Natural killer cell treated with Interleukin-12 subunit alpha and Interleukin-12 subunit beta and Interleukin-15 and Interleukin-18, amount 100 ng/mL, for 72 hours (primary cell): ENCODE measurements around the gene ANXA9. TPM values are rescaled to one million over a fixed set of nuclear protein-coding genes. Genes with fewer than 3 reads are reported as not detected.

ENCODE experiments used
- ATAC-seq, 2 donors: fragments of 150-1000 bp; cut with Tn5 transposase in 1 of 2; sonication (Bioruptor Pico), chemical (Tn5 transposase) in 1 of 2; 2 replicates each; pipeline ENCODE4 v1.10.0; 2021
- DNase-seq: peaks from one replicate; pipeline ENCODE4 v3.0.0; 2022; ENCODE audit warnings: low spot score
- H3K27ac Mint-ChIP-seq, 2 donors: 1 replicate in 1 of 2; 2 replicates in 1 of 2; pipeline ENCODE4 v1.8.0; 2022; ENCODE audit warnings: mixed read lengths in 2 of 2, mild to moderate bottlenecking in 1 of 2, moderate library complexity in 1 of 2
- H3K27me3 Mint-ChIP-seq, 2 donors: 1 replicate in 1 of 2; 2 replicates in 1 of 2; pipeline ENCODE4 v1.8.0; 2022; ENCODE audit warnings: mixed read lengths in 2 of 2
- H3K36me3 Mint-ChIP-seq: one replicate; pipeline ENCODE4 v1.8.0; 2022; ENCODE audit warnings: mixed read lengths
- H3K4me1 Mint-ChIP-seq, 2 donors: 1 replicate in 1 of 2; 2 replicates in 1 of 2; pipeline ENCODE4 v1.8.0; 2022; ENCODE audit warnings: low read depth in 2 of 2, mixed read lengths in 2 of 2, mild to moderate bottlenecking in 1 of 2
- H3K4me3 Mint-ChIP-seq: one replicate; pipeline ENCODE4 v1.8.0; 2022; ENCODE audit warnings: mixed read lengths
- H3K9me3 Mint-ChIP-seq: 2 replicates; pipeline ENCODE4 v1.8.0; 2022; ENCODE audit warnings: mixed read lengths
- total RNA-seq, 2 donors: library from RNA; stranded (reverse); gene quantifications; one replicate each; pipeline ENCODE4 v1.2.3, GENCODE V29; 2022

The ANXA9 gene, protein sequence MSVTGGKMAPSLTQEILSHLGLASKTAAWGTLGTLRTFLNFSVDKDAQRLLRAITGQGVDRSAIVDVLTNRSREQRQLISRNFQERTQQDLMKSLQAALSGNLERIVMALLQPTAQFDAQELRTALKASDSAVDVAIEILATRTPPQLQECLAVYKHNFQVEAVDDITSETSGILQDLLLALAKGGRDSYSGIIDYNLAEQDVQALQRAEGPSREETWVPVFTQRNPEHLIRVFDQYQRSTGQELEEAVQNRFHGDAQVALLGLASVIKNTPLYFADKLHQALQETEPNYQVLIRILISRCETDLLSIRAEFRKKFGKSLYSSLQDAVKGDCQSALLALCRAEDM
- not detected for total RNA-seq

DNA sequence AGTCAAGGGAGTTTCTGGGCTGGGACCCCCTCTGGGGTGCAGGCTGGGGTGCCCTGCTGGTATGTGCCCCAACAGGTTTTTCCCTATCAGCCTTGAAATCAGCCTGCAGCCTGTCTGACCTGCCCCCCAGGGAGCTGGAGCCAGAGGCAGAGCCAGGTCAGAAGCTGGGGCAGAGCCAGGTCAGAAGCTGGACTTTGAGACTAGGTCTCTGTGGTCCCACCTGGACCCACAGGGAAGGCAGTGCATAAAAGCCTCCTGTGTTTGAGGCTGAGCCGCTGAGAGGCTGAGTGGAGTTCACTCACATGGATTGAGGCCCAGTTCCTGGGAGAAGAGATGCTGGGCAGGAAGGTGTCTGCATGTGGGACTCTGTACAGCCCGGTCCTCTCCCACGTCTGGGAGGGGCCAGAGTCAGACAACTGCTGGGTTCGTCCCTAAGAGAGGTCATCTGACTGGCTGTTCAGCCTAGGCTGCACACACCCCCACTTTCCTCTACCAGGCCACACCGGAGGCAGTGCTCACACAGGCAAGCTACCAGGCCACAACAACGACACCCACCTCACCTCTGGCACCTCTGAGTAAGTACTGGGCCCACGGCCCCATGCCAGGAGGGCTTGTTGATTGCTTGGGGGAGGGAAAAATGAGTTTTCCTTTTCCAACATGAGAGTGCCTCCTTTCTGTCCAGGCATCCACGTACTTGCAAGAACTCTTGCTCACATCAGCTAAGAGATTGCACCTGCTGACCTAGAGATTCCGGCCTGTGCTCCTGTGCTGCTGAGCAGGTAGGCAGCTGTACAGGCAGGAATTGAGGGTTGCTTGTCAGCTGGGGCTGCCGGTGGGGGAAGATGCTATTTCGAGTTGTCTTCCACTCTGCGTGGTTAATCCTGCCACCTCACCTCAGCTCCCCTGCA is at the start of gene ANXA9:
ANXA9 (plus strand) TSS at position 488 of the 908 bp plus-strand sequence. CDS start 814 bp downstream, outside the sequence.
- Mint-ChIP-seq H3K4me1 (peaks cover 7 to 19% of the 10 kb centered on the region in 2 donors), H3K27ac (no peak within 1 kb of the TSS), H3K9me3 (no peaks in the 10 kb centered on the region), H3K4me3 (no peak within 1 kb of the TSS), H3K36me3 (no peaks in the 10 kb centered on the region), H3K27me3 (no peaks in the 10 kb centered on the region)
- ATAC-seq (no peak), DNase-seq (no peak)

- Mint-ChIP-seq H3K36me3 (peaks cover 23% of the 10 kb centered on the region), H3K9me3 (no peaks in the 10 kb centered on the region), H3K27me3 (no peaks in the 10 kb centered on the region), H3K4me3 (no peak overlapping the region), H3K27ac (no peak overlapping the region), H3K4me1 (no peaks in the 10 kb centered on the region)
- no peak for DNase-seq
- ATAC-seq: no peak
Observed at GRCh38 chr1:150944856-150945255, 37.2 kb upstream of the ANXA9 start.

- no peak for DNase-seq
- no peak overlapping the region for H3K4me3 Mint-ChIP-seq
- H3K27me3 Mint-ChIP-seq: no peaks in the 10 kb centered on the region
- H3K4me1 Mint-ChIP-seq: peaks cover 0 to 2% of the 10 kb centered on the region in 2 donors
- no peak overlapping the region for H3K27ac Mint-ChIP-seq
- no peak for ATAC-seq
- H3K9me3 Mint-ChIP-seq: no peaks in the 10 kb centered on the region
- peaks cover 52% of the 10 kb centered on the region for H3K36me3 Mint-ChIP-seq
Observed at GRCh38 chr1:150954708-150955107, 27.4 kb upstream of the ANXA9 start.

- ATAC-seq (no peak), DNase-seq (no peak)
- Mint-ChIP-seq H3K36me3 (peaks cover 54% of the 10 kb centered on the region), H3K27me3 (no peaks in the 10 kb centered on the region), H3K4me3 (no peak overlapping the region), H3K9me3 (no peaks in the 10 kb centered on the region), H3K27ac (no peak overlapping the region), H3K4me1 (peaks cover 0 to 2% of the 10 kb centered on the region in 2 donors)
Observed at GRCh38 chr1:150955280-150955679, 26.8 kb upstream of the ANXA9 start.

DNA sequence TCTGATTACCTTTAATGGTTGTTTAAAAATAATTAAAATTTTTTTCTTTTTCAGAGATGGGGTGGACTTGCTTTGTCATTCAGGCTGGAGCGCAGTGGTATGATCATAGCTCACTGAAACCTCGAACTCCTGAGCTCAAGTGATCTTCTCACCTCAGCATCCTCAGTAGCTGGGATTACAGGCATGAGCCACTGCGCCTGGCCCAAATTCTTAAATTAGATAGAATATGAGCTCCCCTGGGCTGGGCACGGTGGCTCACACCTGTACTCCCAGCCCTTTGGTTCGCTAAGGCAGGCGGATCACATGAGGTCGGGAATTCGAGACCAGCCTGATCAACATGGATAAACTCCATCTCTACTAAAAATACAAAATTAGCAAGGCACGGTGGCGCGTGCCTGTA is 24.4 kb upstream of the ANXA9 start:
- Mint-ChIP-seq H3K27me3 (no peaks in the 10 kb centered on the region), H3K9me3 (no peaks in the 10 kb centered on the region), H3K27ac (no peak overlapping the region), H3K36me3 (peaks cover 36% of the 10 kb centered on the region), H3K4me3 (no peak overlapping the region), H3K4me1 (peaks cover 0 to 6% of the 10 kb centered on the region in 2 donors)
- no peak for DNase-seq
- ATAC-seq: no peak

DNA sequence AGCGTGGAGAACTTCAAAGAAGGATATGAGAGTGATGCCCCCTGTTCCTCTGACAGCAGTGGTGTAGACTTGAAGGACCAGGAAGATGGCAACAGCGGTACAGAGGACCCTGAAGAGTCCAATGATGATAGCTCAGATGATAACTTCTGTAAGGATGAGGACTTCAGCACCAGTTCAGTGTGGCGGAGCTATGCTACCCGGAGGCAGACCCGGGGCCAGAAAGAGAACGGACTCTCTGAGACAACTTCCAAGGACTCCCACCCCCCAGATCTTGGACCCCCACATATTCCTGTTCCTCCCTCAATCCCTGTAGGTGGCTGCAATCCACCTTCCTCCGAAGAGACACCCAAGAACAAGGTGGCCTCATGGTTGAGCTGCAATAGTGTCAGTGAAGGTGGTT is 21.4 kb upstream of the ANXA9 start:
- no peak overlapping the region for H3K4me3 Mint-ChIP-seq
- no peak overlapping the region for H3K27ac Mint-ChIP-seq
- peaks cover 15% of the 10 kb centered on the region for H3K36me3 Mint-ChIP-seq
- DNase-seq (no peak), ATAC-seq (no peak)
- no peaks in the 10 kb centered on the region for H3K9me3 Mint-ChIP-seq
- no peaks in the 10 kb centered on the region for H3K27me3 Mint-ChIP-seq
- peaks cover 0 to 5% of the 10 kb centered on the region in 2 donors for H3K4me1 Mint-ChIP-seq

DNA sequence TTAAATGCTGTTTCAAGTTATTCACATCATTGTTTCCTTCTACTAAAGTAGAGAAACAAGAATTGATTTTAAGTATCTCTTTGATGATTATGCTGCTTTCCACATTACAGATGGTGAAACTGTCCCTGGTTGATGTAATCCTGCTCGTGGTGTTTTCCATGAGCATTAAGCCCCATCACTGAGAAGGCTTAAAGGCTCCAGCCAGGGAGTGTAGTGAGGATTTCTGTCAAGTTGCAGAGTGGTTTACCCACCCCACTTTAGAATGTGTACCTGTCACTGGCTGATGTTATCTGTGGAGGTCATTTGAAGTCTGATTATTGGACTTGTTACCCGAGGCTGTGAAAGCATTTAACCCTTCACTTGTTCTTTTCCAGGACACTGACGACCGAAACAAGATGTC is 20.3 kb upstream of the ANXA9 start:
- H3K27ac Mint-ChIP-seq: no peak overlapping the region

DNA sequence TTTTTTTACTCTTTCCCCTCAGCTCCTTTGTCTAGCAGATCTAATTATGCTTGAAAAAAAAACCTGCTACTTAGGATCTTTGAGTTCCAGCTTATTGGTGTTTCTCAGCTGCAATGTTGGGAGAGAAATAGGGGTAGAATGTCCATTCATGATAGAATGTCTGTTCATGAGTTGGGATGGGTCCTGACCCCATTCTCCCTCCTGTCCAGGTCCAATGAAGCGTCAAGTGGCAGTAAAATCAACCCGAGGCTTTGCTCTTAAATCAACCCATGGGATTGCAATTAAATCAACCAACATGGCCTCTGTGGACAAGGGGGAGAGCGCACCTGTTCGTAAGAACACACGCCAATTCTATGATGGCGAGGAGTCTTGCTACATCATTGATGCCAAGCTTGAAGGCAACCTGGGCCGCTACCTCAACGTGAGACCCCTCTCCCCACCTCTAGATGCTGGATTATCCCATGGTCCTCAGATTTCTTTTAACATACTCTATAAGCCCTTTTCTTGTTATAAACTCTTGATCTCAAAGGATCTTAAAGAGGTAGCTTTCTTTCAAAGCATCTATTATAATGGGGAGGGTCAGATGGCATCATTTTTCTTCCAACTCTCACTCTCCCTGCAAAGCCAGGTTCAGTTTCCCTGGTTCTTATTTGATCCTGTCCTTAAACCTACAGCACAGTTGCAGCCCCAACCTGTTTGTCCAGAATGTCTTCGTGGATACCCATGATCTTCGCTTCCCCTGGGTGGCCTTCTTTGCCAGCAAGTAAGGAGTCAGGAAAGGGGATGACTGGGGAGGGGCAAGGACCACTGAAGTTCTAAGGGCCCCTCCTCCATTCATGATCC is 18.6 kb upstream of the ANXA9 start:
- no peak overlapping the region for H3K4me3 Mint-ChIP-seq
- no peak for DNase-seq
- peaks cover 27% of the 10 kb centered on the region for H3K36me3 Mint-ChIP-seq
- ATAC-seq: no peak
- H3K9me3 Mint-ChIP-seq: no peaks in the 10 kb centered on the region
- H3K27ac Mint-ChIP-seq: peak overlapping the region; percentile 21 to 82
- H3K27me3 Mint-ChIP-seq: no peaks in the 10 kb centered on the region
- H3K4me1 Mint-ChIP-seq: peaks cover 11 to 13% of the 10 kb centered on the region in 2 donors

More for the DNA sequence above, 20.3 kb upstream of the ANXA9 start:
- Mint-ChIP-seq H3K9me3 (no peaks in the 10 kb centered on the region), H3K4me3 (no peak overlapping the region), H3K36me3 (peaks cover 21% of the 10 kb centered on the region), H3K4me1 (peaks cover 5 to 10% of the 10 kb centered on the region in 2 donors), H3K27me3 (no peaks in the 10 kb centered on the region)
- no peak for DNase-seq
- ATAC-seq: no peak

- peaks cover 11 to 18% of the 10 kb centered on the region in 2 donors for H3K4me1 Mint-ChIP-seq
- H3K27me3 Mint-ChIP-seq: no peaks in the 10 kb centered on the region
- no peak overlapping the region for H3K27ac Mint-ChIP-seq
- peaks cover 22% of the 10 kb centered on the region for H3K36me3 Mint-ChIP-seq
- H3K9me3 Mint-ChIP-seq: no peaks in the 10 kb centered on the region
- ATAC-seq (no peak), DNase-seq (no peak)
- H3K4me3 Mint-ChIP-seq: no peak overlapping the region
Observed at GRCh38 chr1:150964164-150964489, 18.0 kb upstream of the ANXA9 start.

DNA sequence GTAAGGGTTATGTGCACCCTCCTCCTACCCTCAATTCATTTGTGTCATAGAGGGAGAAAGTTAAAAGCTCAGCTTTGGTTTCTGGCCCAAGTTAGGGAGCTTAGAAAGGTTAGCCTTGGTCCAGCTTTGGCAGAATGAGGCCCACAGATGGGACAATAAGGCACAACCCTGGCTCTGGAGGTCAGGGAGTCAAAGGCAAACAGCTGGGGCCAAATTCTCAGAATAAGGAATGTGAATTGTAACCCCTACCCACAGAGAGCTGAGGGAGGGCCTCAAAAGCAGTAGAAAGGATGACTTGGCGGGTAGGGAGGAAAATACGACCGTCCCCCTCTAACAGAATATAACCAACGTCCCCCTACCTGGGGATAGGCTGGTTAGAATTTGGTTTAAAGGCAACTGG is 16.5 kb upstream of the ANXA9 start:
- Mint-ChIP-seq H3K27ac (no peak overlapping the region), H3K4me3 (no peak overlapping the region), H3K27me3 (no peaks in the 10 kb centered on the region), H3K4me1 (peaks cover 15 to 23% of the 10 kb centered on the region in 2 donors), H3K36me3 (peaks cover 15% of the 10 kb centered on the region), H3K9me3 (no peaks in the 10 kb centered on the region)
- ATAC-seq (no peak), DNase-seq (no peak)

GRCh38 chr1:150966011-150966410 is 16.1 kb upstream of the ANXA9 start:
- H3K36me3 Mint-ChIP-seq: peaks cover 15% of the 10 kb centered on the region
- ATAC-seq: no peak

GRCh38 chr1:150967936-150968335 is 14.2 kb upstream of the ANXA9 start:
- no peak overlapping the region for H3K27ac Mint-ChIP-seq
- H3K36me3 Mint-ChIP-seq: peaks cover 15% of the 10 kb centered on the region
- H3K4me3 Mint-ChIP-seq: no peak overlapping the region
- no peaks in the 10 kb centered on the region for H3K27me3 Mint-ChIP-seq
- no peak for ATAC-seq
- H3K4me1 Mint-ChIP-seq: peaks cover 36 to 41% of the 10 kb centered on the region in 2 donors
- no peak for DNase-seq
- H3K9me3 Mint-ChIP-seq: no peaks in the 10 kb centered on the region

More at GRCh38 chr1:150966011-150966410, 16.1 kb upstream of the ANXA9 start:
- H3K4me1 Mint-ChIP-seq: peaks cover 19 to 27% of the 10 kb centered on the region in 2 donors
- H3K27me3 Mint-ChIP-seq: no peaks in the 10 kb centered on the region
- H3K27ac Mint-ChIP-seq: peak overlapping the region in 1 of 2 donors; percentile 29
- H3K4me3 Mint-ChIP-seq: no peak overlapping the region
- no peaks in the 10 kb centered on the region for H3K9me3 Mint-ChIP-seq
- DNase-seq: no peak

GRCh38 chr1:150968491-150968890 is 13.6 kb upstream of the ANXA9 start:
- H3K27me3 Mint-ChIP-seq: no peaks in the 10 kb centered on the region
- H3K4me1 Mint-ChIP-seq: peaks cover 41 to 46% of the 10 kb centered on the region in 2 donors
- no peak for DNase-seq
- H3K36me3 Mint-ChIP-seq: peaks cover 15% of the 10 kb centered on the region
- ATAC-seq: no peak
- no peak overlapping the region for H3K27ac Mint-ChIP-seq
- no peaks in the 10 kb centered on the region for H3K9me3 Mint-ChIP-seq
- no peak overlapping the region for H3K4me3 Mint-ChIP-seq
